HCT116 (cell line): ENCODE results near the gene FAM234A. TPM values are rescaled to one million over a fixed set of nuclear protein-coding genes. Genes with fewer than 3 reads are reported as not detected.

Experiments used
- ATAC-seq: fragments of 200-7000 bp; cut with Tn5 transposase; 2 replicates; pipeline ENCODE4 v1.9.1; 2020; ENCODE audit warnings: mild to moderate bottlenecking, moderate library complexity
- BruUV-seq: library from RNA; stranded (reverse); fragments of 400-500 nt; replicated peaks from 2 replicates; lab custom pipeline; 2021; lab: Mats Ljungman, UMichigan
- CTCF ChIA-PET: fragments of 300-600 bp; sonication (Branson Sonifier 250); formaldehyde crosslinking; loops from one replicate; lab custom pipeline; 2021; ENCODE audit warnings: antibody characterized with exemption; lab: Charles Lee
- POLR2A ChIA-PET: fragments of 300-600, 350-600 bp; sonication (Branson Sonifier 250); formaldehyde crosslinking; loops from one replicate; lab custom pipeline; 2021; ENCODE audit warnings: antibody characterized with exemption; lab: Charles Lee
- RAD21 ChIA-PET, 2 experiments: fragments of 300-600 bp; sonication (Branson Sonifier 250); formaldehyde crosslinking; loops; one replicate each; lab custom pipeline; 2023; ENCODE audit warnings: low total read pairs in 2 of 2; ENCODE audit not compliant: uncharacterized antibody in 2 of 2, unreplicated experiment in 2 of 2, low non-redundant PET in 1 of 2; lab: Charles Lee
- DNase-seq: peaks from one replicate; pipeline ENCODE4 v3.0.0-alpha.2; 2010; ENCODE audit warnings: low read depth, low spot score
- H2AFZ ChIP-seq: fragments of 200-600 bp; shearing (Covaris generic), sonication (generic); 2 replicates; pipeline ENCODE4 v1.6.1; 2017; ENCODE audit warnings: low read depth, mixed run types, mixed read lengths, antibody characterized with exemption, low read length; ENCODE audit not compliant: poor library complexity, severe bottlenecking
- H3K27ac ChIP-seq: 2 replicates; pipeline ENCODE4 v1.5.1; 2012; ENCODE audit warnings: low read depth, low read length
- H3K27me3 ChIP-seq: fragments of 200-600 bp; sonication (generic); 2 replicates; pipeline ENCODE4 v1.6.1; 2016; ENCODE audit warnings: mixed run types, low read length, mixed read lengths; ENCODE audit not compliant: insufficient read depth
- H3K36me3 ChIP-seq, 2 experiments: fragments of 200-500 bp in 1 of 2; fragments of 200-600 bp in 1 of 2; sonication (Bioruptor generic) in 1 of 2; sonication (generic) in 1 of 2; 2 replicates each; pipeline versions ENCODE4 v1.5.1 to v1.6.1; 2014 to 2016; ENCODE audit warnings: low read length in 2 of 2, inconsistent platforms in 1 of 2, mixed read lengths in 1 of 2, mixed run types in 1 of 2; ENCODE audit not compliant: insufficient read depth in 2 of 2, control insufficient read depth in 1 of 2
- H3K4me1 ChIP-seq, 2 experiments: fragments of 200-600 bp in 1 of 2; sonication (generic) in 1 of 2; 2 replicates each; pipeline versions ENCODE4 v1.5.1 to v1.6.1; 2012 to 2017; ENCODE audit warnings: low read length in 2 of 2, inconsistent platforms in 1 of 2, mild to moderate bottlenecking in 1 of 2, mixed read lengths in 1 of 2, mixed run types in 1 of 2, moderate library complexity in 1 of 2; ENCODE audit not compliant: insufficient read depth in 2 of 2, control insufficient read depth in 1 of 2
- H3K4me2 ChIP-seq: fragments of 200-600 bp; sonication (generic); 2 replicates; pipeline ENCODE4 v1.6.1; 2017; ENCODE audit warnings: mixed run types, low read length, mixed read lengths
- H3K4me3 ChIP-seq, 2 experiments: fragments of 200-600 bp in 1 of 2; sonication (generic) in 1 of 2; replicated peaks in 1 of 2; 2 replicates each; pipeline ENCODE4 v1.5.1; 2011 to 2016; ENCODE audit warnings: low read length in 2 of 2, control low read depth in 1 of 2, low read depth in 1 of 2, mild to moderate bottlenecking in 1 of 2, mixed read lengths in 1 of 2, mixed run types in 1 of 2
- H3K79me2 ChIP-seq: fragments of 200-600 bp; sonication (generic); 2 replicates; pipeline ENCODE4 v1.6.1; 2017; ENCODE audit warnings: mild to moderate bottlenecking, mixed run types, low read length, moderate library complexity, mixed read lengths; ENCODE audit not compliant: insufficient read depth
- H3K9ac ChIP-seq: fragments of 200-600 bp; sonication (generic); 2 replicates; pipeline ENCODE4 v1.6.1; 2016; ENCODE audit warnings: low read length, mixed read lengths
- H3K9me2 ChIP-seq: fragments of 200-600 bp; sonication (generic), shearing (Covaris generic); 2 replicates; pipeline ENCODE4 v1.6.1; 2017; ENCODE audit warnings: mixed run types, mild to moderate bottlenecking, moderate library complexity; ENCODE audit not compliant: insufficient read depth
- H3K9me3 ChIP-seq, 2 experiments: fragments of 200-500 bp in 1 of 2; fragments of 200-600 bp in 1 of 2; sonication (Bioruptor generic) in 1 of 2; sonication (generic) in 1 of 2; 2 replicates each; pipeline ENCODE4 v1.6.1; 2014 to 2017; ENCODE audit warnings: low read length in 2 of 2, mixed read lengths in 2 of 2, inconsistent platforms in 1 of 2, low read depth in 1 of 2, mild to moderate bottlenecking in 1 of 2, mixed run types in 1 of 2, moderate library complexity in 1 of 2; ENCODE audit not compliant: control insufficient read depth in 1 of 2, insufficient read depth in 1 of 2
- H4K20me1 ChIP-seq: fragments of 200-600 bp; sonication (generic), shearing (Covaris generic); 2 replicates; pipeline ENCODE4 v1.6.1; 2017; ENCODE audit warnings: mixed run types, mild to moderate bottlenecking, moderate library complexity; ENCODE audit not compliant: insufficient read depth
- CBX3 ChIP-seq: IDR thresholded peaks from 2 replicates; pipeline ENCODE4 v1.6.1; 2012; ENCODE audit warnings: low read depth
- EGR1 ChIP-seq: IDR thresholded peaks from 2 replicates; pipeline ENCODE4 v1.6.1; 2012; ENCODE audit warnings: low read depth
- ELF1 ChIP-seq: IDR thresholded peaks from 2 replicates; pipeline ENCODE4 v1.6.1; 2012; ENCODE audit warnings: low read depth, borderline replicate concordance
- EZH2phosphoT487 ChIP-seq: fragments of 200-600 bp; IDR thresholded peaks from 2 replicates; pipeline ENCODE4 v1.6.1; 2018; ENCODE audit warnings: antibody characterized with exemption, borderline replicate concordance
- JUND ChIP-seq: IDR thresholded peaks from 2 replicates; pipeline ENCODE4 v1.6.1; 2012
- POLR2A ChIP-seq: IDR thresholded peaks from 2 replicates; pipeline ENCODE4 v1.7.0; 2011; ENCODE audit warnings: borderline replicate concordance; ENCODE audit not compliant: insufficient read depth, insufficient read length; ENCODE audit errors: extremely low read depth
- POLR2AphosphoS5 ChIP-seq: IDR thresholded peaks from 2 replicates; pipeline ENCODE4 v1.6.1; 2011; ENCODE audit warnings: mild to moderate bottlenecking, low read depth, low read length, moderate library complexity
- SIN3A ChIP-seq: IDR thresholded peaks from 2 replicates; pipeline ENCODE4 v1.6.1; 2012; ENCODE audit warnings: low read depth
- SP1 ChIP-seq: IDR thresholded peaks from 2 replicates; pipeline ENCODE4 v1.6.1; 2012; ENCODE audit warnings: low read depth
- SRF ChIP-seq: IDR thresholded peaks from 2 replicates; pipeline ENCODE4 v1.6.1; 2012; ENCODE audit warnings: low read depth
- TCF7L2 ChIP-seq: IDR thresholded peaks from 2 replicates; pipeline ENCODE4 v1.7.0; 2011; ENCODE audit warnings: borderline replicate concordance, inconsistent platforms; ENCODE audit not compliant: insufficient read depth, insufficient read length; ENCODE audit errors: extremely low read depth
- ZFX ChIP-seq: fragments of 450-650 bp; IDR thresholded peaks from 2 replicates; pipeline ENCODE4 v1.6.1; 2017
- ZNF274 ChIP-seq: fragments of 200-500 bp; sonication (Bioruptor generic); IDR thresholded peaks from 2 replicates; pipeline ENCODE4 v1.6.1; 2014; ENCODE audit warnings: mild to moderate bottlenecking, low read depth, low read length, inconsistent platforms
- intact Hi-C: fragments of 100-400 bp; cut with micrococcal nuclease; formaldehyde crosslinking; loops from 2 replicates; pipeline ENCODE4 v1.10.0; 2022
- total RNA-seq: library from RNA; stranded (reverse); gene quantifications from one replicate; pipeline ENCODE4 v1.2.1, GENCODE V29; 2021; ENCODE audit not compliant: unreplicated experiment
- TF ChIP-seq, protein P1 (sequence below), 3 experiments: fragments of 200-600 bp in 1 of 3; sonication (generic) in 1 of 3; IDR thresholded peaks in 2 of 3; conservative IDR thresholded peaks in 1 of 3; 2 replicates each; pipeline ENCODE4 v1.5.1; 2012 to 2017; ENCODE audit warnings: low read depth in 2 of 3, low read length in 2 of 3, antibody characterized with exemption in 1 of 3, borderline replicate concordance in 1 of 3, control low read depth in 1 of 3, mild to moderate bottlenecking in 1 of 3, mixed read lengths in 1 of 3, mixed run types in 1 of 3, moderate library complexity in 1 of 3; ENCODE audit not compliant: insufficient read depth in 1 of 3
- TF ChIP-seq, protein P2 (sequence below): IDR thresholded peaks from 2 replicates; pipeline ENCODE4 v1.6.1; 2012
- TF ChIP-seq, protein P3 (sequence below): IDR thresholded peaks from 2 replicates; pipeline ENCODE4 v1.6.1; 2012; ENCODE audit warnings: low read depth

Gene FAM234A
- total RNA-seq, 1 experiment from 2014 or later = 36.4 TPM

DNA sequence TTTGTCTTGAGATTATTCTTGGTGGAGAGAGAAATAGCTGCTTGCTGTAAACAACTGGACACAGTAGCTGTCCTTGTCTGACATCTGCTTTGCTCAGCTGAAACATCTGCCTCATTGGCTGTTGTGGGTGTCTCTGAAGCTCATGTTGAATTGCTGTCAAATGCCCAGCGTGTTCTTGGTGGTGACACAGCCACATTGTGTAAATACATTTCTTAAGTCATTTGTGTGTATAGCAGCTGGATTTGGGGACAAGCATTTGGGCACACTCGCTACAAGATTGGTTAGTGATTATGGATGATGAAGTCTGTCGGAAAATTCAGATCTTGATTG is 5.3 kb downstream of the FAM234A start:
- BruUV-seq = no TSS peak
- Histone ChIP-seq H3K9ac (no peak overlapping the region), H3K27me3 (no peaks in the 10 kb centered on the region), H3K27ac (no peak overlapping the region), H3K9me2 (no peaks in the 10 kb centered on the region), H3K4me2 (no peak overlapping the region), H3K4me3 (no peak overlapping the region), H2AFZ (no peak overlapping the region), H4K20me1 (no peaks in the 10 kb centered on the region), H3K4me1 (peaks cover 0 to 4% of the 10 kb centered on the region in 2 experiments; a peak in 2 of 4 replicates), H3K36me3 (no peaks in the 10 kb centered on the region), H3K79me2 (no peaks in the 10 kb centered on the region), H3K9me3 (no peaks in the 10 kb centered on the region)
- RAD21 ChIA-PET = no interaction called here
- POLR2A ChIA-PET = no interaction called here
- CTCF ChIA-PET = no interaction called here
- DNase-seq (no peak), ATAC-seq (no peak)
- TF ChIP-seq ZNF274 (no peak), ZFX (no peak), POLR2A (no peak), SP1 (no peak), CBX3 (no peak), SRF (no peak), EGR1 (no peak), POLR2AphosphoS5 (no peak), JUND (no peak), SIN3A (no peak), EZH2phosphoT487 (no peak), TCF7L2 (no peak), ELF1 (no peak)
- TF ChIP-seq, protein P1, sequence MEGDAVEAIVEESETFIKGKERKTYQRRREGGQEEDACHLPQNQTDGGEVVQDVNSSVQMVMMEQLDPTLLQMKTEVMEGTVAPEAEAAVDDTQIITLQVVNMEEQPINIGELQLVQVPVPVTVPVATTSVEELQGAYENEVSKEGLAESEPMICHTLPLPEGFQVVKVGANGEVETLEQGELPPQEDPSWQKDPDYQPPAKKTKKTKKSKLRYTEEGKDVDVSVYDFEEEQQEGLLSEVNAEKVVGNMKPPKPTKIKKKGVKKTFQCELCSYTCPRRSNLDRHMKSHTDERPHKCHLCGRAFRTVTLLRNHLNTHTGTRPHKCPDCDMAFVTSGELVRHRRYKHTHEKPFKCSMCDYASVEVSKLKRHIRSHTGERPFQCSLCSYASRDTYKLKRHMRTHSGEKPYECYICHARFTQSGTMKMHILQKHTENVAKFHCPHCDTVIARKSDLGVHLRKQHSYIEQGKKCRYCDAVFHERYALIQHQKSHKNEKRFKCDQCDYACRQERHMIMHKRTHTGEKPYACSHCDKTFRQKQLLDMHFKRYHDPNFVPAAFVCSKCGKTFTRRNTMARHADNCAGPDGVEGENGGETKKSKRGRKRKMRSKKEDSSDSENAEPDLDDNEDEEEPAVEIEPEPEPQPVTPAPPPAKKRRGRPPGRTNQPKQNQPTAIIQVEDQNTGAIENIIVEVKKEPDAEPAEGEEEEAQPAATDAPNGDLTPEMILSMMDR (IDR thresholded peaks at IDR 0.05 in 2 of 3, conservative IDR thresholded peaks at IDR 0.05 in 1 of 3; ENCODE audit: borderline replicate concordance in 1 of 3, insufficient read depth in 1 of 3, low read depth in 2 of 3, low read length in 2 of 3) = no peak
- TF ChIP-seq, protein P2, sequence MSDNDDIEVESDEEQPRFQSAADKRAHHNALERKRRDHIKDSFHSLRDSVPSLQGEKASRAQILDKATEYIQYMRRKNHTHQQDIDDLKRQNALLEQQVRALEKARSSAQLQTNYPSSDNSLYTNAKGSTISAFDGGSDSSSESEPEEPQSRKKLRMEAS = no peak
- TF ChIP-seq, protein P3, sequence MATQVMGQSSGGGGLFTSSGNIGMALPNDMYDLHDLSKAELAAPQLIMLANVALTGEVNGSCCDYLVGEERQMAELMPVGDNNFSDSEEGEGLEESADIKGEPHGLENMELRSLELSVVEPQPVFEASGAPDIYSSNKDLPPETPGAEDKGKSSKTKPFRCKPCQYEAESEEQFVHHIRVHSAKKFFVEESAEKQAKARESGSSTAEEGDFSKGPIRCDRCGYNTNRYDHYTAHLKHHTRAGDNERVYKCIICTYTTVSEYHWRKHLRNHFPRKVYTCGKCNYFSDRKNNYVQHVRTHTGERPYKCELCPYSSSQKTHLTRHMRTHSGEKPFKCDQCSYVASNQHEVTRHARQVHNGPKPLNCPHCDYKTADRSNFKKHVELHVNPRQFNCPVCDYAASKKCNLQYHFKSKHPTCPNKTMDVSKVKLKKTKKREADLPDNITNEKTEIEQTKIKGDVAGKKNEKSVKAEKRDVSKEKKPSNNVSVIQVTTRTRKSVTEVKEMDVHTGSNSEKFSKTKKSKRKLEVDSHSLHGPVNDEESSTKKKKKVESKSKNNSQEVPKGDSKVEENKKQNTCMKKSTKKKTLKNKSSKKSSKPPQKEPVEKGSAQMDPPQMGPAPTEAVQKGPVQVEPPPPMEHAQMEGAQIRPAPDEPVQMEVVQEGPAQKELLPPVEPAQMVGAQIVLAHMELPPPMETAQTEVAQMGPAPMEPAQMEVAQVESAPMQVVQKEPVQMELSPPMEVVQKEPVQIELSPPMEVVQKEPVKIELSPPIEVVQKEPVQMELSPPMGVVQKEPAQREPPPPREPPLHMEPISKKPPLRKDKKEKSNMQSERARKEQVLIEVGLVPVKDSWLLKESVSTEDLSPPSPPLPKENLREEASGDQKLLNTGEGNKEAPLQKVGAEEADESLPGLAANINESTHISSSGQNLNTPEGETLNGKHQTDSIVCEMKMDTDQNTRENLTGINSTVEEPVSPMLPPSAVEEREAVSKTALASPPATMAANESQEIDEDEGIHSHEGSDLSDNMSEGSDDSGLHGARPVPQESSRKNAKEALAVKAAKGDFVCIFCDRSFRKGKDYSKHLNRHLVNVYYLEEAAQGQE = no peak
- intact Hi-C loops = no loop called here
